ENCODE data around the gene ZW10.

Gene ZW10

GRCh38 chr11:113697111-113697510 lies 76.4 kb downstream of the ZW10 start:
- no peak for DNase-seq

GRCh38 chr11:113695207-113695606 lies 78.3 kb downstream of the ZW10 start:
- no peak for DNase-seq

- DNase-seq = no peak
Measured at GRCh38 chr11:113694390-113694789, 79.1 kb downstream of the ZW10 start.

- DNase-seq = no peak
Measured at GRCh38 chr11:113693030-113693429, 80.5 kb downstream of the ZW10 start.

GRCh38 chr11:113690619-113691569 lies 82.6 kb downstream of the ZW10 start:
- DNase-seq = peak; percentile 34 to 47

- no peak for DNase-seq
Measured at GRCh38 chr11:113689768-113690618, 83.5 kb downstream of the ZW10 start.

GRCh38 chr11:113685654-113686359 lies 87.7 kb downstream of the ZW10 start:
- DNase-seq = no peak

- DNase-seq = no peak
Measured at GRCh38 chr11:113684496-113684895, 89.0 kb downstream of the ZW10 start.

GRCh38 chr11:113683481-113684046 lies 89.9 kb downstream of the ZW10 start:
- no peak for DNase-seq
